GDM1 (cell line): ENCODE data around the gene TUBB4B.
"Not testable (repeated sequence)": the region's sequence is repeated elsewhere in the genome, so short reads cannot be mapped to it uniquely, and the experiment has no call there.

Experiments
- DNase-seq: peaks from one replicate; lab custom pipeline; 2025; lab: John Stamatoyannopoulos, UW

The TUBB4B gene

GRCh38 chr9:137236238-137236935, 4.7 kb upstream of the TUBB4B start:
- peak; percentile 77 for DNase-seq

- DNase-seq: no peak
Measured at GRCh38 chr9:137236936-137237421, 4.1 kb upstream of the TUBB4B start.

GRCh38 chr9:137237759-137238726, 3.0 kb upstream of the TUBB4B start:
- DNase-seq: no peak

- DNase-seq: not testable (repeated sequence)
Measured at GRCh38 chr9:137239541-137240200, 1.4 kb upstream of the TUBB4B start.

GRCh38 chr9:137240318-137240840, 708 bp upstream of the TUBB4B start:
- peak; percentile 87 for DNase-seq

GRCh38 chr9:137241490-137242268, 592 bp downstream of the TUBB4B start:
- no peak for DNase-seq

- no peak for DNase-seq
Measured at GRCh38 chr9:137242269-137243203, 1.4 kb downstream of the TUBB4B start.

GRCh38 chr9:137243266-137243625, 2.2 kb downstream of the TUBB4B start:
- not testable (repeated sequence) for DNase-seq

GRCh38 chr9:137243626-137244485, 2.8 kb downstream of the TUBB4B start:
- no peak for DNase-seq

- no peak for DNase-seq
Measured at GRCh38 chr9:137244486-137245449, 3.7 kb downstream of the TUBB4B start.

GRCh38 chr9:137245450-137246421, 4.6 kb downstream of the TUBB4B start:
- no peak for DNase-seq

GRCh38 chr9:137247135-137247915, 6.2 kb downstream of the TUBB4B start:
- no peak for DNase-seq

GRCh38 chr9:137247916-137248175, 6.8 kb downstream of the TUBB4B start:
- DNase-seq: no peak

- no peak for DNase-seq
Measured at GRCh38 chr9:137250329-137251193, 9.5 kb downstream of the TUBB4B start.

- no peak for DNase-seq
Measured at GRCh38 chr9:137251194-137251461, 10.0 kb downstream of the TUBB4B start, which contains the start of gene STPG3. Gene STPG3 (plus strand): TSS chr9:137251286. CDS start chr9:137251287, 1 bp downstream.
